Caco-2 (cell line): ENCODE data around the gene RUBCN. TPM values are rescaled to one million over a fixed set of nuclear protein-coding genes. Genes with fewer than 3 reads are reported as not detected.

ENCODE experiments used
- BruUV-seq: library from RNA; stranded (reverse); fragments of 400-500 nt; replicated peaks from 2 replicates; lab custom pipeline; 2021; lab: Mats Ljungman, UMichigan
- CTCF ChIA-PET: fragments of 300-600 bp; sonication (Branson Sonifier 250); formaldehyde crosslinking; loops from one replicate; lab custom pipeline; 2022; ENCODE audit warnings: antibody characterized with exemption; lab: Charles Lee
- POLR2A ChIA-PET: fragments of 300-600 bp; sonication (Branson Sonifier 250); formaldehyde crosslinking; loops from one replicate; lab custom pipeline; 2022; ENCODE audit warnings: antibody characterized with exemption; lab: Charles Lee
- DNase-seq, 2 experiments: peaks; one replicate each; pipeline versions ENCODE4 v3.0.0 to v3.0.0-alpha.2; 2020 to 2022
- H3K27me3 ChIP-seq: replicated peaks from 2 replicates; pipeline ENCODE4 v1.6.0; 2011; ENCODE audit warnings: low read length; ENCODE audit not compliant: control insufficient read depth, insufficient read depth
- H3K36me3 ChIP-seq: 2 replicates; pipeline ENCODE4 v1.5.1; 2011; ENCODE audit warnings: low read length; ENCODE audit not compliant: control insufficient read depth, insufficient read depth
- H3K4me1 ChIP-seq: fragments of 250-450 bp; sonication (Bioruptor Pico); 2 replicates; pipeline ENCODE4 v1.5.1; 2020; ENCODE audit warnings: mild to moderate bottlenecking
- H3K4me3 ChIP-seq: 2 replicates; pipeline ENCODE4 v1.5.1; 2011; ENCODE audit warnings: low read depth, mild to moderate bottlenecking, control low read depth, low read length
- H3K9me3 ChIP-seq: fragments of 250-450 bp; sonication (Bioruptor Pico); 2 replicates; pipeline ENCODE4 v1.5.1; 2020; ENCODE audit warnings: mild to moderate bottlenecking, moderate library complexity
- H3K27ac Mint-ChIP-seq: one replicate; pipeline ENCODE4 v1.8.0; 2022; ENCODE audit warnings: mixed read lengths; ENCODE audit not compliant: unreplicated experiment
- H3K27me3 Mint-ChIP-seq: one replicate; pipeline ENCODE4 v1.8.0; 2022; ENCODE audit warnings: mixed read lengths; ENCODE audit not compliant: insufficient read depth, unreplicated experiment
- H3K36me3 Mint-ChIP-seq: one replicate; pipeline ENCODE4 v1.8.0; 2022; ENCODE audit warnings: mild to moderate bottlenecking, mixed read lengths; ENCODE audit not compliant: insufficient read depth, unreplicated experiment
- H3K4me1 Mint-ChIP-seq: one replicate; pipeline ENCODE4 v1.8.0; 2022; ENCODE audit warnings: low read depth, mixed read lengths; ENCODE audit not compliant: unreplicated experiment
- H3K4me3 Mint-ChIP-seq: one replicate; pipeline ENCODE4 v1.8.0; 2022; ENCODE audit warnings: mild to moderate bottlenecking, moderate library complexity, mixed read lengths; ENCODE audit not compliant: unreplicated experiment
- H3K9me3 Mint-ChIP-seq: one replicate; pipeline ENCODE4 v1.8.0; 2022; ENCODE audit warnings: mixed read lengths; ENCODE audit not compliant: unreplicated experiment
- intact Hi-C: fragments of 100-400 bp; cut with micrococcal nuclease; formaldehyde crosslinking; loops from one replicate; pipeline ENCODE4 v1.10.0; 2022; ENCODE audit not compliant: unreplicated experiment
- total RNA-seq: library from RNA; stranded (reverse); gene quantifications from 2 replicates; pipeline ENCODE4 v1.2.3, GENCODE V29; 2022
- TF ChIP-seq, protein P1 (sequence below), 2 experiments: fragments of 200-600 bp in 1 of 2; IDR thresholded peaks; 1 replicate in 1 of 2; 2 replicates in 1 of 2; pipeline versions ENCODE4 v1.5.1 to v1.8.0; 2011 to 2022; ENCODE audit warnings: antibody characterized with exemption in 1 of 2, control low read depth in 1 of 2, inconsistent platforms in 1 of 2, low read depth in 1 of 2, low read length in 1 of 2, mild to moderate bottlenecking in 1 of 2, moderate library complexity in 1 of 2; ENCODE audit not compliant: insufficient read depth in 1 of 2, severe bottlenecking in 1 of 2, unreplicated experiment in 1 of 2

Gene RUBCN
- total RNA-seq, 1 experiment from 2014 or later: 10.6 TPM

DNA sequence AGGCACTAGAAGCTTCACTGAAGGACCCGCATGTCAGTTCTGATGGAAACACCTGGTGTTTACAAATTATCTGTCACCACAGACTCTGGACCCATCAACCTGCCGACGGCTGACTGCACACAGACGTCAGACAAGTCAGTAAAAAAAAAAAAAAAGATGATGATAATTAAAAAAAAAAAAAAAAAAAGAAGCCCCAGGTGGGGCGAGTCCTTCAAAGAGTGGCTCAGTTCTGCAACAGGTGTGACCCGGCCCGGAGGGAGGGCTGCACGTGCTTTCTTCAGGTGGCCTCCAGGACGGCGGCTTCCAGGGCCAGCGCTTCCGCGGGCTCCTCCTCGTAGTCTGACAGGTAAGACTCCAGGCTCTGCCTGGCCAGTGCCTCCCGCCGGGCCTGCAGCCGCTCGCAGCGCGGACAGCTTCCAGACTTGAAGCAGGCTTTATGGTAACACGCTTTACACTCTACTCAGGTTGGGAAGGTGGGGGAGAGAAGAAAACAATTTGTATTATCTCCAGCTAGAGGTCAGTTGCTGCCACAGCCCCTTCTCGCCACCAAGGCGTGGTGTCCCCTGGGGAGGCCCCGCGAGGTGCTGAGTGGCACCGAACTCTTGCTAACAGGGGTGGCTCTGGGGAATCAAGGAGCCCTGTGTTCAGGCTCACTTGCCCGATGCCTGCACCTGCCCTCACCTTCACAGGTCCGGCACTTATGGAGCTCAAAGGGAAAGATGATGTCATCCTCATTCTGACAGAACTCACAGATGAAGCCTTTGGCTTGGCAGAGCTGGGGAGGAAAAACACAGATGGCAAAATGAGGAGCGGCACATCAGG is 61.8 kb downstream of the RUBCN start:
- no TSS peak for BruUV-seq
- intact Hi-C loops: no loop called here

DNA sequence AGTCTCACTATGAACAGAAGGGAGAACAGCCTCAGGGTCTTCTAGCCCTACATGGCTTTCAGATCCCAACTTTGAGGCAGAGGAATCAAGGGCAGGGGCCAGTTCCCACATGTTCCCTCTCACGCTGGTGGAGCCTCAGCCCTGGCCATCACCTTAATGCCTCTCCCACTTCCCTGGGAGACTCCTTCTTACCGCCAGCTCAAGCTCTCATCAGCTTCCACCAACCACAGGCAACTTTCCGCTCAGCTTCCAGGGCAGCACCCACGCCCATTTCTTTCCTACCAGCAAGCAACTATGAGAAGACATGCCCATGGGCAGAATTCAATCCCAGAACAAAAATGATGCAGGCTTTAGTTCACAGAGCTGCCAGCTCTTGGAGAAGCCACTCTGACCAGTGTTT is 63.5 kb downstream of the RUBCN start:
- no peak for DNase-seq
- TF ChIP-seq, protein P1, sequence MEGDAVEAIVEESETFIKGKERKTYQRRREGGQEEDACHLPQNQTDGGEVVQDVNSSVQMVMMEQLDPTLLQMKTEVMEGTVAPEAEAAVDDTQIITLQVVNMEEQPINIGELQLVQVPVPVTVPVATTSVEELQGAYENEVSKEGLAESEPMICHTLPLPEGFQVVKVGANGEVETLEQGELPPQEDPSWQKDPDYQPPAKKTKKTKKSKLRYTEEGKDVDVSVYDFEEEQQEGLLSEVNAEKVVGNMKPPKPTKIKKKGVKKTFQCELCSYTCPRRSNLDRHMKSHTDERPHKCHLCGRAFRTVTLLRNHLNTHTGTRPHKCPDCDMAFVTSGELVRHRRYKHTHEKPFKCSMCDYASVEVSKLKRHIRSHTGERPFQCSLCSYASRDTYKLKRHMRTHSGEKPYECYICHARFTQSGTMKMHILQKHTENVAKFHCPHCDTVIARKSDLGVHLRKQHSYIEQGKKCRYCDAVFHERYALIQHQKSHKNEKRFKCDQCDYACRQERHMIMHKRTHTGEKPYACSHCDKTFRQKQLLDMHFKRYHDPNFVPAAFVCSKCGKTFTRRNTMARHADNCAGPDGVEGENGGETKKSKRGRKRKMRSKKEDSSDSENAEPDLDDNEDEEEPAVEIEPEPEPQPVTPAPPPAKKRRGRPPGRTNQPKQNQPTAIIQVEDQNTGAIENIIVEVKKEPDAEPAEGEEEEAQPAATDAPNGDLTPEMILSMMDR (IDR thresholded peaks at IDR 0.05; ENCODE audit: insufficient read depth in 1 of 2, low read depth in 1 of 2, low read length in 1 of 2, severe bottlenecking in 1 of 2, unreplicated experiment in 1 of 2): no peak
- peaks cover 4% of the 10 kb centered on the region for H3K4me1 ChIP-seq
- no peaks in the 10 kb centered on the region for H3K27me3 ChIP-seq
- Mint-ChIP-seq H3K27ac (no peak overlapping the region), H3K4me3 (no peak overlapping the region), H3K36me3 (peaks cover 16% of the 10 kb centered on the region), H3K9me3 (peaks cover 6% of the 10 kb centered on the region), H3K27me3 (no peaks in the 10 kb centered on the region), H3K4me1 (peaks cover 12% of the 10 kb centered on the region)
- CTCF ChIA-PET: interaction anchor here (1.3 kb wide), 1 partner anchor 73 kb away, joined by 4 read pairs; no protein-coding TSS in a partner anchor
- POLR2A ChIA-PET: no interaction called here
- BruUV-seq: no TSS peak
- H3K4me3 ChIP-seq: no peak overlapping the region
- no peaks in the 10 kb centered on the region for H3K9me3 ChIP-seq
- intact Hi-C loops: no loop called here
- H3K36me3 ChIP-seq: peaks cover 1% of the 10 kb centered on the region; the same call in 1 of the 2 replicates

More for the DNA sequence above, 61.8 kb downstream of the RUBCN start:
- Mint-ChIP-seq H3K4me3 (no peak overlapping the region), H3K27me3 (no peaks in the 10 kb centered on the region), H3K27ac (no peak overlapping the region), H3K4me1 (no peaks in the 10 kb centered on the region), H3K9me3 (peaks cover 21% of the 10 kb centered on the region), H3K36me3 (peaks cover 16% of the 10 kb centered on the region)
- no peaks in the 10 kb centered on the region for H3K27me3 ChIP-seq
- H3K36me3 ChIP-seq: peaks cover 1% of the 10 kb centered on the region; the same call in 1 of the 2 replicates
- ChIA-PET POLR2A (no interaction called here), CTCF (no interaction called here)
- no peak for DNase-seq
- TF ChIP-seq, protein P1 (IDR thresholded peaks at IDR 0.05; ENCODE audit: insufficient read depth in 1 of 2, low read depth in 1 of 2, low read length in 1 of 2, severe bottlenecking in 1 of 2, unreplicated experiment in 1 of 2): no peak
- H3K9me3 ChIP-seq: no peaks in the 10 kb centered on the region
- H3K4me3 ChIP-seq: no peak overlapping the region
- no peaks in the 10 kb centered on the region for H3K4me1 ChIP-seq

DNA sequence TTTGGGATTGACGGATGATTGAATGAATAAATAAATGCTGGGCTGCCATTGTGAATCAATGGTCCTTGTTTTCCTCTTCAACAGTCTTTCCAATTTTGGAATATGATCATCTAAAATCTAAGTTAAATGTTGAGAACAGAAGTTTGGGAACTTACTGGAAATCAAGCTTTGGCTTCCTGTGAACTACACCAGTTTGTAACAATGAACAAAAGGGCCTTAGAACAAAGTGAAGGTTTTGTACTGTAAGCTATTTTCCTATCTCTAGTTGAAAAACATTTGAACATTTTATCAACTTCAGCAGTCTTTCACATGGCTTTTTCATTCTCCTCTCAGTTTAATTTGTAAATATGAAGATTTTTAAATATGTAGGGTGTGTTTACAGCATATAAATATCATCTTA is 66.3 kb downstream of the RUBCN start:
- no peak overlapping the region for H3K27ac Mint-ChIP-seq
- H3K4me3 Mint-ChIP-seq: no peak overlapping the region
- no TSS peak for BruUV-seq
- H3K4me1 Mint-ChIP-seq: peaks cover 15% of the 10 kb centered on the region
- Histone ChIP-seq H3K4me3 (no peak overlapping the region), H3K36me3 (no peaks in the 10 kb centered on the region; the same call in 1 of the 2 replicates), H3K4me1 (peaks cover 12% of the 10 kb centered on the region), H3K27me3 (no peaks in the 10 kb centered on the region), H3K9me3 (no peaks in the 10 kb centered on the region)
- no peak for DNase-seq
- H3K36me3 Mint-ChIP-seq: peaks cover 13% of the 10 kb centered on the region
- no peaks in the 10 kb centered on the region for H3K27me3 Mint-ChIP-seq
- H3K9me3 Mint-ChIP-seq: no peaks in the 10 kb centered on the region
- intact Hi-C loops: no loop called here
- ChIA-PET POLR2A (no interaction called here), CTCF (no interaction called here)
- TF ChIP-seq, protein P1 (IDR thresholded peaks at IDR 0.05; ENCODE audit: insufficient read depth in 1 of 2, low read depth in 1 of 2, low read length in 1 of 2, severe bottlenecking in 1 of 2, unreplicated experiment in 1 of 2): no peak
